ENCODE data around the gene BAIAP2L1. TPM values are rescaled to one million over a fixed set of nuclear protein-coding genes. Genes with fewer than 3 reads are reported as not detected.

The BAIAP2L1 gene
- total and polyA plus RNA-seq, 2 experiments from 2014 or later, result 24.1 to 38.3 TPM

GRCh38 chr7:98357751-98358161 is 43.1 kb downstream of the BAIAP2L1 start:
- no peaks in the 10 kb centered on the region for H3K27me3 ChIP-seq (ENCODE audit: insufficient read depth)
- H3K4me2 ChIP-seq, result no peak overlapping the region
- H3K27me3 Mint-ChIP-seq (ENCODE audit: insufficient read depth, low read depth, poor library complexity), result no peaks in the 10 kb centered on the region
- H3K4me3 ChIP-seq, result no peak overlapping the region
- H3F3A ChIP-seq (replicated peaks; ENCODE audit: low read depth), result no peaks in the 10 kb centered on the region; the same call in 1 of the 2 replicates
- H3K4me3 Mint-ChIP-seq, result no peak overlapping the region
- ATAC-seq (no peak), DNase-seq (ENCODE audit: low spot score) (no peak)
- H3K79me2 ChIP-seq (replicated peaks; ENCODE audit: insufficient read depth), result peaks cover 3% of the 10 kb centered on the region
- H3K9me3 Mint-ChIP-seq, result no peaks in the 10 kb centered on the region
- H4K20me1 ChIP-seq (replicated peaks; ENCODE audit: insufficient read depth), result peaks cover 9% of the 10 kb centered on the region; the same call in 1 of the 2 replicates
- no peaks in the 10 kb centered on the region for H3K36me3 ChIP-seq (ENCODE audit: insufficient read depth)
- no peak overlapping the region for H2AFZ ChIP-seq
- no peaks in the 10 kb centered on the region for H3K9me2 ChIP-seq (ENCODE audit: insufficient read depth)
- TF ChIP-seq CREB1 (CRISPR knock-in tag; IDR thresholded peaks at IDR 0.05; ENCODE audit: low read depth) (no peak), ETS1 (IDR thresholded peaks at IDR 0.05) (no peak), POLR2AphosphoS5 (IDR thresholded peaks at IDR 0.05; ENCODE audit: low read depth) (no peak), ZNF331 (CRISPR knock-in tag; IDR thresholded peaks at IDR 0.05; ENCODE audit: low read depth) (no peak), EZH2 (IDR thresholded peaks at IDR 0.05; ENCODE audit: low read depth, unreplicated experiment) (no peak), JUNB (IDR thresholded peaks at IDR 0.05; ENCODE audit: unreplicated experiment) (no peak)
- TF ChIP-seq, protein P1, sequence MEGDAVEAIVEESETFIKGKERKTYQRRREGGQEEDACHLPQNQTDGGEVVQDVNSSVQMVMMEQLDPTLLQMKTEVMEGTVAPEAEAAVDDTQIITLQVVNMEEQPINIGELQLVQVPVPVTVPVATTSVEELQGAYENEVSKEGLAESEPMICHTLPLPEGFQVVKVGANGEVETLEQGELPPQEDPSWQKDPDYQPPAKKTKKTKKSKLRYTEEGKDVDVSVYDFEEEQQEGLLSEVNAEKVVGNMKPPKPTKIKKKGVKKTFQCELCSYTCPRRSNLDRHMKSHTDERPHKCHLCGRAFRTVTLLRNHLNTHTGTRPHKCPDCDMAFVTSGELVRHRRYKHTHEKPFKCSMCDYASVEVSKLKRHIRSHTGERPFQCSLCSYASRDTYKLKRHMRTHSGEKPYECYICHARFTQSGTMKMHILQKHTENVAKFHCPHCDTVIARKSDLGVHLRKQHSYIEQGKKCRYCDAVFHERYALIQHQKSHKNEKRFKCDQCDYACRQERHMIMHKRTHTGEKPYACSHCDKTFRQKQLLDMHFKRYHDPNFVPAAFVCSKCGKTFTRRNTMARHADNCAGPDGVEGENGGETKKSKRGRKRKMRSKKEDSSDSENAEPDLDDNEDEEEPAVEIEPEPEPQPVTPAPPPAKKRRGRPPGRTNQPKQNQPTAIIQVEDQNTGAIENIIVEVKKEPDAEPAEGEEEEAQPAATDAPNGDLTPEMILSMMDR (conservative IDR thresholded peaks at IDR 0.05; ENCODE audit: low read depth in 2 of 2), result no peak
- TF ChIP-seq, protein P2, sequence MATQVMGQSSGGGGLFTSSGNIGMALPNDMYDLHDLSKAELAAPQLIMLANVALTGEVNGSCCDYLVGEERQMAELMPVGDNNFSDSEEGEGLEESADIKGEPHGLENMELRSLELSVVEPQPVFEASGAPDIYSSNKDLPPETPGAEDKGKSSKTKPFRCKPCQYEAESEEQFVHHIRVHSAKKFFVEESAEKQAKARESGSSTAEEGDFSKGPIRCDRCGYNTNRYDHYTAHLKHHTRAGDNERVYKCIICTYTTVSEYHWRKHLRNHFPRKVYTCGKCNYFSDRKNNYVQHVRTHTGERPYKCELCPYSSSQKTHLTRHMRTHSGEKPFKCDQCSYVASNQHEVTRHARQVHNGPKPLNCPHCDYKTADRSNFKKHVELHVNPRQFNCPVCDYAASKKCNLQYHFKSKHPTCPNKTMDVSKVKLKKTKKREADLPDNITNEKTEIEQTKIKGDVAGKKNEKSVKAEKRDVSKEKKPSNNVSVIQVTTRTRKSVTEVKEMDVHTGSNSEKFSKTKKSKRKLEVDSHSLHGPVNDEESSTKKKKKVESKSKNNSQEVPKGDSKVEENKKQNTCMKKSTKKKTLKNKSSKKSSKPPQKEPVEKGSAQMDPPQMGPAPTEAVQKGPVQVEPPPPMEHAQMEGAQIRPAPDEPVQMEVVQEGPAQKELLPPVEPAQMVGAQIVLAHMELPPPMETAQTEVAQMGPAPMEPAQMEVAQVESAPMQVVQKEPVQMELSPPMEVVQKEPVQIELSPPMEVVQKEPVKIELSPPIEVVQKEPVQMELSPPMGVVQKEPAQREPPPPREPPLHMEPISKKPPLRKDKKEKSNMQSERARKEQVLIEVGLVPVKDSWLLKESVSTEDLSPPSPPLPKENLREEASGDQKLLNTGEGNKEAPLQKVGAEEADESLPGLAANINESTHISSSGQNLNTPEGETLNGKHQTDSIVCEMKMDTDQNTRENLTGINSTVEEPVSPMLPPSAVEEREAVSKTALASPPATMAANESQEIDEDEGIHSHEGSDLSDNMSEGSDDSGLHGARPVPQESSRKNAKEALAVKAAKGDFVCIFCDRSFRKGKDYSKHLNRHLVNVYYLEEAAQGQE (IDR thresholded peaks at IDR 0.05; ENCODE audit: unreplicated experiment), result no peak
- H3K27ac Mint-ChIP-seq, result no peak overlapping the region
- peaks cover 25% of the 10 kb centered on the region for H3K4me1 ChIP-seq (ENCODE audit: insufficient read depth)
- peaks cover 35% of the 10 kb centered on the region for H3K36me3 Mint-ChIP-seq (ENCODE audit: low read depth)
- H3K4me1 Mint-ChIP-seq, result peaks cover 32% of the 10 kb centered on the region
- H3K27ac ChIP-seq (ENCODE audit: low read depth), result peak overlapping the region; percentile 50; the same call in 1 of the 2 replicates

DNA sequence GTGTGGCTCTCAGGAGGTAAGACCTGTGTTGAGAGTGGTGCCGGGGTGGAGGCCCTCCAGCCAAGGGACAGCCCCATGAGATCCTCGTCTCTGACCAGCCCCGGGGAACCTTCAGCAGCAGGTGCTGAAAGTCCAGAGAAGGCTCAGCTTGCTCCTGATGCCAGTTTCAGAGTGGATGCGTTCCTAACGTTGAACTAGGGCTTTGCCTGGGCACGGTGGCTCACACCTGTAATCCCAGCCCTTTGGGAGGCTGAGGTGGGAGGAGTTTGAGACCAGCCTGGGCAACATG is 45.7 kb downstream of the BAIAP2L1 start:
- H3K27me3 Mint-ChIP-seq (ENCODE audit: insufficient read depth, low read depth, poor library complexity), result no peaks in the 10 kb centered on the region
- ATAC-seq, result no peak
- H3K27ac Mint-ChIP-seq, result 0 out of 2 replicates have a peak overlapping the region, but pooled peaks have one; percentile 77
- Histone ChIP-seq H3F3A (replicated peaks; ENCODE audit: low read depth) (no peaks in the 10 kb centered on the region), H3K9me2 (ENCODE audit: insufficient read depth) (no peaks in the 10 kb centered on the region), H3K27me3 (ENCODE audit: insufficient read depth) (no peaks in the 10 kb centered on the region), H2AFZ (no peak overlapping the region), H3K4me2 (no peak overlapping the region), H3K36me3 (ENCODE audit: insufficient read depth) (no peaks in the 10 kb centered on the region), H3K4me3 (no peak overlapping the region), H3K4me1 (ENCODE audit: insufficient read depth) (peaks cover 4% of the 10 kb centered on the region; the same call in 1 of the 2 replicates), H3K79me2 (replicated peaks; ENCODE audit: insufficient read depth) (peaks cover 22% of the 10 kb centered on the region), H3K27ac (ENCODE audit: low read depth) (peak overlapping the region; percentile 55; the same call in 1 of the 2 replicates), H4K20me1 (replicated peaks; ENCODE audit: insufficient read depth) (peaks cover 8% of the 10 kb centered on the region; the same call in 1 of the 2 replicates)
- H3K4me3 Mint-ChIP-seq, result no peak overlapping the region
- no peaks in the 10 kb centered on the region; the same call in 2 of the 3 replicates for H3K9me3 Mint-ChIP-seq
- DNase-seq (ENCODE audit: low spot score), result no peak
- H3K4me1 Mint-ChIP-seq, result peaks cover 10% of the 10 kb centered on the region
- peaks cover 34% of the 10 kb centered on the region for H3K36me3 Mint-ChIP-seq (ENCODE audit: low read depth)
- no peak for TF ChIP-seq ZNF331 (CRISPR knock-in tag; IDR thresholded peaks at IDR 0.05; ENCODE audit: low read depth)
- TF ChIP-seq NANOG (IDR thresholded peaks at IDR 0.05; ENCODE audit: borderline replicate concordance), result no peak
- TF ChIP-seq EZH2 (IDR thresholded peaks at IDR 0.05; ENCODE audit: low read depth, unreplicated experiment), result no peak
- no peak for TF ChIP-seq EZH2phosphoT487 (IDR thresholded peaks at IDR 0.05; ENCODE audit: unreplicated experiment)
- TF ChIP-seq ETS1 (IDR thresholded peaks at IDR 0.05), result no peak
- no peak for TF ChIP-seq STAT1 (IDR thresholded peaks at IDR 0.05; ENCODE audit: unreplicated experiment)
- TF ChIP-seq ZNF114 (CRISPR knock-in tag; IDR thresholded peaks at IDR 0.05), result no peak
- TF ChIP-seq, protein P2 (IDR thresholded peaks at IDR 0.05; ENCODE audit: unreplicated experiment), result no peak
- TF ChIP-seq JUNB (IDR thresholded peaks at IDR 0.05; ENCODE audit: unreplicated experiment), result no peak

All from GM23338 (cell line).